K562 (cell line): Measurements from ENCODE around the gene COQ9.

Experiments
- CHD4 ChIP-seq: fragments of 200-600 bp; sonication (generic); IDR thresholded peaks from 3 replicates; pipeline ENCODE4 v1.6.1; 2012; ENCODE audit warnings: low read depth, mild to moderate bottlenecking, mixed read lengths, low read length, inconsistent platforms; ENCODE audit not compliant: insufficient read depth, insufficient replicate concordance, poor library complexity, severe bottlenecking
- CTCF ChIP-seq, 3 experiments: IDR thresholded peaks in 2 of 3; conservative IDR thresholded peaks in 1 of 3; 2 replicates each; pipeline ENCODE4 v1.5.1; 2011 to 2012; ENCODE audit warnings: low read length in 3 of 3, mild to moderate bottlenecking in 3 of 3, control low read depth in 2 of 3, improper control_type of control experiment in 1 of 3, inconsistent platforms in 1 of 3, low read depth in 1 of 3, mixed read lengths in 1 of 3, moderate library complexity in 1 of 3; ENCODE audit not compliant: insufficient read depth in 2 of 3
- DPF2 ChIP-seq: fragments of 450-650 bp; IDR thresholded peaks from 2 replicates; pipeline ENCODE4 v1.6.1; 2016
- HDAC8 ChIP-seq: fragments of 450-650 bp; IDR thresholded peaks from 2 replicates; pipeline ENCODE4 v1.6.1; 2016; ENCODE audit warnings: mild to moderate bottlenecking, missing genetic modification characterization, moderate library complexity, missing compliant biosample characterization
- HMGXB4 ChIP-seq: sonication (generic); formaldehyde crosslinking; IDR thresholded peaks from 2 replicates; pipeline ENCODE4 v1.8.1; 2023; ENCODE audit warnings: mild to moderate bottlenecking, missing genetic modification reagents
- POLR2AphosphoS5 ChIP-seq: IDR thresholded peaks from 2 replicates; pipeline ENCODE4 v1.6.1; 2011; ENCODE audit warnings: mild to moderate bottlenecking, low read depth, low read length, moderate library complexity; ENCODE audit not compliant: control insufficient read depth, insufficient read depth
- POU5F1 ChIP-seq: fragments of 150-350 bp; IDR thresholded peaks from 2 replicates; pipeline ENCODE4 v1.6.1; 2014; ENCODE audit warnings: borderline replicate concordance, low read length, low read depth, mild to moderate bottlenecking; ENCODE audit not compliant: partially characterized antibody
- REST ChIP-seq, 2 experiments: fragments of 450-650 bp; formaldehyde crosslinking in 1 of 2; IDR thresholded peaks; 2 replicates each; pipeline versions ENCODE4 v1.4.0 to v1.6.1; 2014 to 2020; ENCODE audit warnings: mild to moderate bottlenecking in 2 of 2, borderline replicate concordance in 1 of 2, low read depth in 1 of 2
- TCFL5 ChIP-seq: fragments of 250-450 bp; sonication (Bioruptor Pico); conservative IDR thresholded peaks from 2 replicates; pipeline ENCODE4 v1.6.1; 2021; ENCODE audit warnings: mild to moderate bottlenecking, moderate library complexity, matching md5 sums
- ZBTB49 ChIP-seq: sonication (generic); formaldehyde crosslinking; IDR thresholded peaks from 2 replicates; pipeline ENCODE4 v1.8.0; 2022; ENCODE audit warnings: missing genetic modification reagents, mild to moderate bottlenecking, borderline replicate concordance
- ZNF311 ChIP-seq: fragments of 250-450 bp; sonication (Bioruptor Pico); IDR thresholded peaks from 2 replicates; pipeline ENCODE4 v1.4.0; 2020; ENCODE audit warnings: mild to moderate bottlenecking, moderate library complexity
- ZNF780A ChIP-seq: fragments of 250-450 bp; sonication (Bioruptor Pico); IDR thresholded peaks from 2 replicates; pipeline ENCODE4 v1.5.0; 2021; ENCODE audit warnings: mild to moderate bottlenecking

- TF ChIP-seq CTCF (IDR thresholded peaks at IDR 0.05 in 2 of 3, conservative IDR thresholded peaks at IDR 0.05 in 1 of 3; ENCODE audit: insufficient read depth in 2 of 3, low read depth in 1 of 3, low read length in 3 of 3) (peak; percentile 84 to 88 (median 88)), CHD4 (no peak), POLR2AphosphoS5 (no peak), POU5F1 (no peak), ZNF780A (CRISPR knock-in tag) (no peak), REST (IDR thresholded peaks at IDR 0.05; ENCODE audit: borderline replicate concordance) (peak; percentile 58; the same call in 1 of the 2 replicates), REST (CRISPR knock-in tag; IDR thresholded peaks at IDR 0.05; ENCODE audit: low read depth) (no peak), ZNF311 (CRISPR knock-in tag) (no peak), HDAC8 (tag) (no peak), HMGXB4 (CRISPR knock-in tag) (no peak), TCFL5 (CRISPR knock-in tag) (no peak), DPF2 (0 out of 2 replicates have a peak, but pooled peaks have one; percentile 22), ZBTB49 (no peak)
Observed at GRCh38 chr16:57475711-57476339, 28.5 kb downstream of the COQ9 start.
